ENCODE data around the gene ZFHX3.

DNA sequence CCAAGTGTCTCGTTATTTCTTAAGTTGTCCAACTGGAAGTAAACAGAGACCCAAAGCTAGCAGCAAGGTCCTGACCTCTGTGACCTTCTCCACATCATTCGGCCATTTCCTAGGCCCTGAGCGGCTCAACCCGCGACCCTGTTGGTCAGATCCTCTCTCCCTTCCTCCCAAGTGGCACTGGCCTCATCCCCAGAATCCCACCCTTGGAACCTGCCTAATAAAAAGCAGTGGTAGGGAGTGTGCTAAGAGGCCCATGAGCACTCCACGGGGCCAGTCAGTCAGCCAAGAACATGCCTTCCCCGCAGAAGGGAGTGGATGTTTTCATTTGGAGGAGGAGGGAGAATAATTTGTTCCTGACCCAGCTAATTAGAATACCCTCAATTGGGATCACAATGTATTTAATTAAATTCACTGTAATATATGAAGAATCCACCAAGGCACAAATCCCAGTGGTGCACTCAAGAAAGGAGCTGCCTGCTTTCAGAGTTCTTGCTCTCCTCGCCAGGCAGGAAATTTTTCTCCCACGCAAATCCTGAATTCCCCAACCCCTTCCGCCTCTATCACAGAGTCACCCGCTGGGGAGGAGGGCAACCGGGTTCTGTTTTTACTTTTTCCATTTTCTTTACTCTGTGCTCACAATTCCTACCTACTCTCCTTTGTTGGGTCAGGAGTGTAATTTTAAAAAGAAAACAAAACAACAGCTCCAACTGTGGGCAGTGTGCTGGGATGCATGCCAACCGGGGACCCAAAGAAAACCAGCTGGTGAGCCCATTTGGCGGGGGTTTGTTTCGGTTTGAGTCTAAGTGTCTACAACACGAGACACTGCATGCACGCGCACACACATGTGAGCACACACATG is 153.4 kb downstream of the ZFHX3 start:
- no peak for TF ChIP-seq CTBP1 (IDR thresholded peaks at IDR 0.05; ENCODE audit: borderline replicate concordance)
- no peak for TF ChIP-seq SP1 (IDR thresholded peaks at IDR 0.05)
- TF ChIP-seq HDGF (IDR thresholded peaks at IDR 0.05; ENCODE audit: borderline replicate concordance) = no peak
- TF ChIP-seq FOXK2 (IDR thresholded peaks at IDR 0.05) = no peak
- TF ChIP-seq FOXM1 (IDR thresholded peaks at IDR 0.05; ENCODE audit: borderline replicate concordance) = no peak
- TF ChIP-seq NFRKB (IDR thresholded peaks at IDR 0.05) = no peak
- TF ChIP-seq PKNOX1 (IDR thresholded peaks at IDR 0.05) = no peak
- TF ChIP-seq BHLHE40 (IDR thresholded peaks at IDR 0.05; ENCODE audit: borderline replicate concordance) = no peak
- TF ChIP-seq TARDBP (IDR thresholded peaks at IDR 0.05) = no peak
- TF ChIP-seq ELF4 (IDR thresholded peaks at IDR 0.05) = no peak
- no peak for TF ChIP-seq SUZ12 (IDR thresholded peaks at IDR 0.05)
- TF ChIP-seq LEF1 (IDR thresholded peaks at IDR 0.05; ENCODE audit: borderline replicate concordance) = no peak
- no peak for TF ChIP-seq FOXA1 (IDR thresholded peaks at IDR 0.05)
